Activated T-helper 9 cell treated with anti-CD3 and anti-CD28 coated beads, Interleukin-2, amount 50 U/mL, for 16 hours (primary cell): ENCODE measurements around the gene EVA1C.
"Not testable (repeated sequence)": the region's sequence is repeated elsewhere in the genome, so short reads cannot be mapped to it uniquely, and the experiment has no call there.

Experiments
- DNase-seq: peaks from one replicate; pipeline ENCODE4 v3.0.0-alpha.2; 2020; ENCODE audit warnings: low read depth

Gene EVA1C

GRCh38 chr21:32462564-32462963 is 50.1 kb downstream of the EVA1C start:
- not testable (repeated sequence) for DNase-seq

GRCh38 chr21:32463367-32463766 is 50.9 kb downstream of the EVA1C start:
- no peak for DNase-seq

- DNase-seq: no peak
These were observed 51.4 kb downstream of the EVA1C start for GRCh38 chr21:32463889-32464300.

GRCh38 chr21:32467291-32467690 is 54.8 kb downstream of the EVA1C start:
- no peak for DNase-seq

- no peak for DNase-seq
These were observed 56.2 kb downstream of the EVA1C start for GRCh38 chr21:32468681-32469111.

- no peak for DNase-seq
These were observed 57.1 kb downstream of the EVA1C start for GRCh38 chr21:32469628-32470027.

GRCh38 chr21:32470206-32470605 is 57.7 kb downstream of the EVA1C start:
- DNase-seq: no peak

GRCh38 chr21:32472890-32473765 is 60.6 kb downstream of the EVA1C start:
- DNase-seq: no peak

- no peak for DNase-seq
These were observed 61.9 kb downstream of the EVA1C start for GRCh38 chr21:32474179-32475059.

GRCh38 chr21:32475162-32475812 is 62.8 kb downstream of the EVA1C start:
- no peak for DNase-seq

- DNase-seq: no peak
These were observed 64.3 kb downstream of the EVA1C start for GRCh38 chr21:32476661-32477423.

GRCh38 chr21:32477424-32477745 is 64.9 kb downstream of the EVA1C start:
- no peak for DNase-seq

GRCh38 chr21:32481875-32482408 is 69.4 kb downstream of the EVA1C start:
- DNase-seq: no peak

- no peak for DNase-seq
These were observed 70.2 kb downstream of the EVA1C start for GRCh38 chr21:32482565-32483292.

GRCh38 chr21:32483293-32483595 is 70.7 kb downstream of the EVA1C start:
- no peak for DNase-seq

- no peak for DNase-seq
These were observed 72.3 kb downstream of the EVA1C start for GRCh38 chr21:32484706-32485380.

GRCh38 chr21:32492376-32492775 is 79.9 kb downstream of the EVA1C start:
- no peak for DNase-seq

- no peak for DNase-seq
These were observed 82.6 kb downstream of the EVA1C start for GRCh38 chr21:32494934-32495709.

GRCh38 chr21:32496568-32496967 is 84.1 kb downstream of the EVA1C start:
- no peak for DNase-seq
